Measurements from ENCODE around the gene CPB1. TPM values are rescaled to one million over a fixed set of nuclear protein-coding genes. Genes with fewer than 3 reads are reported as not detected.

The CPB1 gene
- total and polyA plus RNA-seq, 11 donors = 0.08 to 27.7 (median 2.0) TPM; not detected in 5

- 66 to 84% (median 80%) methylated on average over 3 of the region's 3 CpGs for WGBS, 4 donors
- TF ChIP-seq POLR2A (IDR thresholded peaks at IDR 0.05) = no peak
- TF ChIP-seq CTCF (IDR thresholded peaks at IDR 0.05) = no peak
- ATAC-seq (no peak), DNase-seq (no peak)
- intact Hi-C loops (cut with DNase I) = no loop called here
- H3K27me3 ChIP-seq = no peaks in the 10 kb centered on the region
- H3K4me1 ChIP-seq = no peaks in the 10 kb centered on the region
- no peaks in the 10 kb centered on the region for H3K36me3 ChIP-seq
- H3K27ac ChIP-seq = no peak overlapping the region
- H3K9me3 ChIP-seq = no peaks in the 10 kb centered on the region
- no peak overlapping the region for H3K4me3 ChIP-seq
These were observed 2.3 kb downstream of the CPB1 start for GRCh38 chr3:148829926-148830325.

- Histone ChIP-seq H3K27ac (no peak overlapping the region), H3K36me3 (no peaks in the 10 kb centered on the region), H3K9me3 (no peaks in the 10 kb centered on the region), H3K27me3 (no peaks in the 10 kb centered on the region), H3K4me1 (no peaks in the 10 kb centered on the region), H3K4me3 (no peak overlapping the region)
- ATAC-seq = no peak
- TF ChIP-seq CTCF (IDR thresholded peaks at IDR 0.05) (no peak), POLR2A (IDR thresholded peaks at IDR 0.05) (no peak)
- 80 to 88% (median 83%) methylated on average over 3 of the region's 3 CpGs for WGBS, 4 donors
- DNase-seq = no peak
- intact Hi-C loops (cut with DNase I) = no loop called here
These were observed 5.6 kb downstream of the CPB1 start for GRCh38 chr3:148833223-148833622.

- peaks cover 0 to 4% (median 0%) of the 10 kb centered on the region in 9 donors for H3K27me3 ChIP-seq
- intact Hi-C loops (cut with DNase I) = no loop called here
- ATAC-seq = no peak
- peaks cover 0 to 5% (median 0%) of the 10 kb centered on the region in 12 donors for H3K9me3 ChIP-seq
- no peak for DNase-seq
- no peaks in the 10 kb centered on the region for H3K4me1 ChIP-seq
- no peak for TF ChIP-seq CTCF (IDR thresholded peaks at IDR 0.05)
- no peak for TF ChIP-seq POLR2A (IDR thresholded peaks at IDR 0.05)
- no peaks in the 10 kb centered on the region for H3K36me3 ChIP-seq
- no peak overlapping the region for H3K4me3 ChIP-seq
- H3K27ac ChIP-seq = no peak overlapping the region
These were observed 12.2 kb downstream of the CPB1 start for GRCh38 chr3:148839805-148840204.

- H3K27ac ChIP-seq = no peak overlapping the region
- DNase-seq = no peak
- WGBS, 4 donors = 62 to 74% (median 64%) methylated on average over 4 of the region's 4 CpGs
- intact Hi-C loops (cut with DNase I) = no loop called here
- no peak for ATAC-seq
- no peaks in the 10 kb centered on the region for H3K36me3 ChIP-seq
- no peaks in the 10 kb centered on the region for H3K4me1 ChIP-seq
- TF ChIP-seq POLR2A (IDR thresholded peaks at IDR 0.05) = no peak
- no peak for TF ChIP-seq CTCF (IDR thresholded peaks at IDR 0.05)
- peaks cover 0 to 4% (median 0%) of the 10 kb centered on the region in 9 donors for H3K27me3 ChIP-seq
- H3K4me3 ChIP-seq = no peak overlapping the region
- peaks cover 0 to 5% (median 0%) of the 10 kb centered on the region in 12 donors for H3K9me3 ChIP-seq
These were observed 12.8 kb downstream of the CPB1 start for GRCh38 chr3:148840451-148840850.

Measured in heart left ventricle (tissue), 16 donors.